ENCODE measurements around the gene PCOLCE2. TPM values are rescaled to one million over a fixed set of nuclear protein-coding genes. Genes with fewer than 3 reads are reported as not detected.

PCOLCE2 gene
- total and polyA plus RNA-seq, 2 donors (not counting 1 experiment from before 2014, with no cell fraction given): 4.8 to 26.3 TPM

- no peaks in the 10 kb centered on the region for H3K36me3 ChIP-seq (ENCODE audit: control insufficient read depth, insufficient read depth, low read length)
- no peak overlapping the region for H3K4me2 ChIP-seq (ENCODE audit: extremely low read depth, insufficient read depth, low read length)
- no peak for DNase-seq (ENCODE audit: low read depth in 2 of 2)
- H4K20me1 ChIP-seq (ENCODE audit: control insufficient read depth, extremely low read depth, insufficient read depth, low read length): no peaks in the 10 kb centered on the region
- H2AFZ ChIP-seq (ENCODE audit: low read length): no peak overlapping the region
- H3K9ac ChIP-seq (ENCODE audit: insufficient read depth, low read length): no peak overlapping the region
- H3K4me3 ChIP-seq (replicated peaks in 1 of 4; ENCODE audit: control extremely low read depth in 1 of 4, insufficient read depth in 1 of 4, low read depth in 3 of 4, low read length in 4 of 4): no peak overlapping the region
- no peaks in the 10 kb centered on the region for H3K79me2 ChIP-seq (ENCODE audit: control insufficient read depth, insufficient read depth, low read length)
- no peaks in the 10 kb centered on the region for H3K4me1 ChIP-seq (ENCODE audit: control insufficient read depth, extremely low read depth, insufficient read depth, low read length)
- H3K27me3 ChIP-seq (ENCODE audit: control insufficient read depth, insufficient read depth, low read length): no peaks in the 10 kb centered on the region
- no peak overlapping the region for H3K27ac ChIP-seq (ENCODE audit: insufficient read depth, low read length)
- H3K9me3 ChIP-seq (ENCODE audit: control insufficient read depth, insufficient read depth, low read depth, low read length): no peaks in the 10 kb centered on the region
- TF ChIP-seq, protein P1, sequence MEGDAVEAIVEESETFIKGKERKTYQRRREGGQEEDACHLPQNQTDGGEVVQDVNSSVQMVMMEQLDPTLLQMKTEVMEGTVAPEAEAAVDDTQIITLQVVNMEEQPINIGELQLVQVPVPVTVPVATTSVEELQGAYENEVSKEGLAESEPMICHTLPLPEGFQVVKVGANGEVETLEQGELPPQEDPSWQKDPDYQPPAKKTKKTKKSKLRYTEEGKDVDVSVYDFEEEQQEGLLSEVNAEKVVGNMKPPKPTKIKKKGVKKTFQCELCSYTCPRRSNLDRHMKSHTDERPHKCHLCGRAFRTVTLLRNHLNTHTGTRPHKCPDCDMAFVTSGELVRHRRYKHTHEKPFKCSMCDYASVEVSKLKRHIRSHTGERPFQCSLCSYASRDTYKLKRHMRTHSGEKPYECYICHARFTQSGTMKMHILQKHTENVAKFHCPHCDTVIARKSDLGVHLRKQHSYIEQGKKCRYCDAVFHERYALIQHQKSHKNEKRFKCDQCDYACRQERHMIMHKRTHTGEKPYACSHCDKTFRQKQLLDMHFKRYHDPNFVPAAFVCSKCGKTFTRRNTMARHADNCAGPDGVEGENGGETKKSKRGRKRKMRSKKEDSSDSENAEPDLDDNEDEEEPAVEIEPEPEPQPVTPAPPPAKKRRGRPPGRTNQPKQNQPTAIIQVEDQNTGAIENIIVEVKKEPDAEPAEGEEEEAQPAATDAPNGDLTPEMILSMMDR (conservative IDR thresholded peaks at IDR 0.05 in 1 of 2, IDR thresholded peaks at IDR 0.05 in 1 of 2; ENCODE audit: low read depth in 1 of 2, low read length in 2 of 2): no peak
These were observed 87.1 kb downstream of the PCOLCE2 start for GRCh38 chr3:142801746-142802145.

GRCh38 chr3:142796823-142797222 lies 92.1 kb downstream of the PCOLCE2 start:
- Histone ChIP-seq H3K9me3 (ENCODE audit: control insufficient read depth, insufficient read depth, low read depth, low read length) (no peaks in the 10 kb centered on the region), H2AFZ (ENCODE audit: low read length) (no peak overlapping the region), H3K36me3 (ENCODE audit: control insufficient read depth, insufficient read depth, low read length) (no peaks in the 10 kb centered on the region), H3K4me2 (ENCODE audit: extremely low read depth, insufficient read depth, low read length) (no peak overlapping the region), H3K9ac (ENCODE audit: insufficient read depth, low read length) (no peak overlapping the region), H4K20me1 (ENCODE audit: control insufficient read depth, extremely low read depth, insufficient read depth, low read length) (no peaks in the 10 kb centered on the region), H3K4me1 (ENCODE audit: control insufficient read depth, extremely low read depth, insufficient read depth, low read length) (no peaks in the 10 kb centered on the region), H3K4me3 (replicated peaks in 1 of 4; ENCODE audit: control extremely low read depth in 1 of 4, insufficient read depth in 1 of 4, low read depth in 3 of 4, low read length in 4 of 4) (no peak overlapping the region), H3K27ac (ENCODE audit: insufficient read depth, low read length) (no peak overlapping the region), H3K79me2 (ENCODE audit: control insufficient read depth, insufficient read depth, low read length) (no peaks in the 10 kb centered on the region), H3K27me3 (ENCODE audit: control insufficient read depth, insufficient read depth, low read length) (no peaks in the 10 kb centered on the region)
- TF ChIP-seq, protein P1 (conservative IDR thresholded peaks at IDR 0.05 in 1 of 2, IDR thresholded peaks at IDR 0.05 in 1 of 2; ENCODE audit: low read depth in 1 of 2, low read length in 2 of 2): no peak
- TF ChIP-seq EZH2 (IDR thresholded peaks at IDR 0.05; ENCODE audit: low read length, missing control alignments): no peak
- DNase-seq (ENCODE audit: low read depth in 2 of 2): no peak

DNA sequence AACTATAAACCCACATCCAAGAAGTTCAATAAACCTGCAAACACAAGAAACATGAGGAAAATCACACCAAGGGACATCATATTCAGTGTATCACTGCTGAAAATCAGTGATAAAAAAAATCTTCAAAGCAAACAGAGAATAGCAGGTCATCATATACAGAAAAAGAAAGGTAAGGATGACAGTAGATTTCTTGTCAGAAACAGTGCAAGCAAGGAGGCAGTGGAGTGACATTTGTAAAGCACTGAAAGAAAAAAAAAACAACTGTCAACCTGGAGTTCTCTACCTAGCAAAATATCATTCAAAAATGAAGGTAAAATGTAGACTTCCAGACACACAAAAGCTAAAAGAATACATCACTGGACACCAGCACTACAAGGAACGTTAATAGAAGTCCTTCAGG lies 93.6 kb downstream of the PCOLCE2 start:
- Histone ChIP-seq H3K4me2 (ENCODE audit: extremely low read depth, insufficient read depth, low read length) (no peak overlapping the region), H3K9ac (ENCODE audit: insufficient read depth, low read length) (no peak overlapping the region), H3K79me2 (ENCODE audit: control insufficient read depth, insufficient read depth, low read length) (no peaks in the 10 kb centered on the region), H3K27ac (ENCODE audit: insufficient read depth, low read length) (no peak overlapping the region), H4K20me1 (ENCODE audit: control insufficient read depth, extremely low read depth, insufficient read depth, low read length) (no peaks in the 10 kb centered on the region), H3K4me3 (replicated peaks in 1 of 4; ENCODE audit: control extremely low read depth in 1 of 4, insufficient read depth in 1 of 4, low read depth in 3 of 4, low read length in 4 of 4) (no peak overlapping the region), H2AFZ (ENCODE audit: low read length) (no peak overlapping the region), H3K9me3 (ENCODE audit: control insufficient read depth, insufficient read depth, low read depth, low read length) (no peaks in the 10 kb centered on the region), H3K36me3 (ENCODE audit: control insufficient read depth, insufficient read depth, low read length) (no peaks in the 10 kb centered on the region), H3K4me1 (ENCODE audit: control insufficient read depth, extremely low read depth, insufficient read depth, low read length) (no peaks in the 10 kb centered on the region), H3K27me3 (ENCODE audit: control insufficient read depth, insufficient read depth, low read length) (no peaks in the 10 kb centered on the region)
- no peak for DNase-seq (ENCODE audit: low read depth in 2 of 2)
- TF ChIP-seq, protein P1 (conservative IDR thresholded peaks at IDR 0.05 in 1 of 2, IDR thresholded peaks at IDR 0.05 in 1 of 2; ENCODE audit: low read depth in 1 of 2, low read length in 2 of 2): no peak
- TF ChIP-seq EZH2 (IDR thresholded peaks at IDR 0.05; ENCODE audit: low read length, missing control alignments): no peak
